GM12864 (cell line): ENCODE measurements around the gene RPL11.

Experiments
- DNase-seq: peaks from one replicate; pipeline ENCODE4 v3.0.0-alpha.2; 2011; ENCODE audit warnings: low read depth
- H3K4me3 ChIP-seq: 2 replicates; pipeline ENCODE4 v1.5.1; 2011; ENCODE audit warnings: mild to moderate bottlenecking, low read depth, low read length, control low read depth
- TF ChIP-seq, protein P1 (sequence below): IDR thresholded peaks from 2 replicates; pipeline ENCODE4 v1.5.1; 2011; ENCODE audit warnings: low read depth, mild to moderate bottlenecking, moderate library complexity, low read length, control low read depth, inconsistent platforms; ENCODE audit errors: missing control alignments

Gene RPL11

DNA sequence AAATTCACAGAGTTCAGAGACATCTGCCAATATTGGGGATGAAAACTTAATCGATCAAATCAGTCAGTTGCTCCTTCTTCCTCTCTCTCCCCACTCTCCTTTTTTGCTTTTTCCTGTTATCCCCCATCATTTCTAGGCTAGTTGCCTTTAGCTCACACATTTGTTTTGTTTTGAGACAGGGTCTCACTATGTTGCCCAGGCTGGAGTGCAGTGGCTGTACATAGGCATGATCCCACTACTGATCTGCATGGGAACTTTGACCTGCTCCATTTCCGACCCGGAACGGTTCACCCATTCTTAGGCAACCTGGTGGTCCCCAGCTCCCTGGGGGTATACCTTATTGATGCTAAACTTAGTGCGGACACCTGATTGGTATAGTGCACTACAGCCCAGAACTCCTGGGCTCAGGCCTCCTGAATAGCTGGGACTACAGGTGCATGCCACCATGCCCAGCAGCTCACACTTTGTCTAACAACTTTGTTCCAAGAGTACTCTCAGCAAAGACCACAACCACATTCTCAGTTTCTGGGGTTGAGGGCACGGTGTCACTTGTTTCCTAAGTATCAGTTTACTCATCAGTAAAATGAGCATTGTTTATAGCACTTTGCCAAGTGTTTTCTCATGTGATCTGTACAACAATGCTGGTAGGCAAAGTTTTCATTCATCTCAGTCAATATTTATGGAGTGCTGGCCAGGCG lies 45.0 kb downstream of the RPL11 start:
- no peak for DNase-seq
- no peak overlapping the region for H3K4me3 ChIP-seq
- TF ChIP-seq, protein P1, sequence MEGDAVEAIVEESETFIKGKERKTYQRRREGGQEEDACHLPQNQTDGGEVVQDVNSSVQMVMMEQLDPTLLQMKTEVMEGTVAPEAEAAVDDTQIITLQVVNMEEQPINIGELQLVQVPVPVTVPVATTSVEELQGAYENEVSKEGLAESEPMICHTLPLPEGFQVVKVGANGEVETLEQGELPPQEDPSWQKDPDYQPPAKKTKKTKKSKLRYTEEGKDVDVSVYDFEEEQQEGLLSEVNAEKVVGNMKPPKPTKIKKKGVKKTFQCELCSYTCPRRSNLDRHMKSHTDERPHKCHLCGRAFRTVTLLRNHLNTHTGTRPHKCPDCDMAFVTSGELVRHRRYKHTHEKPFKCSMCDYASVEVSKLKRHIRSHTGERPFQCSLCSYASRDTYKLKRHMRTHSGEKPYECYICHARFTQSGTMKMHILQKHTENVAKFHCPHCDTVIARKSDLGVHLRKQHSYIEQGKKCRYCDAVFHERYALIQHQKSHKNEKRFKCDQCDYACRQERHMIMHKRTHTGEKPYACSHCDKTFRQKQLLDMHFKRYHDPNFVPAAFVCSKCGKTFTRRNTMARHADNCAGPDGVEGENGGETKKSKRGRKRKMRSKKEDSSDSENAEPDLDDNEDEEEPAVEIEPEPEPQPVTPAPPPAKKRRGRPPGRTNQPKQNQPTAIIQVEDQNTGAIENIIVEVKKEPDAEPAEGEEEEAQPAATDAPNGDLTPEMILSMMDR, result no peak

DNA sequence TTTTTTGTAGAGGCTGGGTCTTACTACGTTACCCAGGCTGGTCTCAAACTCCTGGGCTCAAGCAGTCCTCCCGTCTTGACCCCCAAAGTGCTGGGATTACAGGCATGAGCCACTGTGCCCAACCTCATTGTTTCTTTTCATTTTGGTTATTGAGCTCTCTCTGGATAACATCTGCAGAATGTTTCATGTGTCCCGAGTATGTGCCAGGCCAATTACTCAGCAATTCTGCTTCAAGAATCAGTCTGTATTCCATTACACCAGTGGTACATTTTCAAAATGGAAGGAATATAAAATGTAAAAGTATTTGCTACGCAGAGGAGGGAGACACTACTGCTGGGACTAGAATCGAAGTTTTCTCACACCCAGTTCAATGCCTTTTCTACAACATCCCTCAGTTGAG lies 50.0 kb downstream of the RPL11 start:
- no peak for DNase-seq
- TF ChIP-seq, protein P1, result no peak

DNA sequence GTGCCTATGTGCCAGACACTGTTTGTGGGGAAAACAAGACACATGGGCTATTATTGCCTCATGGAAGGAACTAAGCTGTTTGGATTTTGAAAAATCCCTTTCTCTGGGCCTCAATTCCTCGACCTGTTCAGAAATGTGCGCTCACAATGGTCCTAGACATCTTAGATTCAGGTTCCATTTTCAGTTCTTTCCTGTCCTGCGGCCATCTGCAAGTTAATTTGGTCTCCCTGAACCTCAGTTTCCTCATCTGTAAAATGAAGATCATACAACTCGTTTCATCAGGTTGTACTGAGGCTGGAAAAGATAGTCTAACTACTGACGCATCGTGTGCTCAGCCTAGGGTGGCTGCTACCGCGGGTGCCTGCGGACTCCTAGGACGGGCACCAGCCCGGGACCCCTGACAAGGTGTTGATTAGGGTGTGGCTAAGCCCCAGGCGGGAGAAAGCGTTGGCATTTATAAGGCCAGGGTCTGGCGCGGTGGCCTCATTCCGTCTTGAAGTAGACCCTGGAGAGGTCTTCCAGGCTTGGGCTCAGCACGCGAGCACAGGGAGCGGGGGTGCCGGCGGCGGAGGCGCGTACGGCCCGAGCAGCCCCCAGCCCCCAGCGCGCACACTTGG lies 51.2 kb downstream of the RPL11 start:
- TF ChIP-seq, protein P1, result no peak
- H3K4me3 ChIP-seq, result peak overlapping the region; percentile 81
- DNase-seq, result no peak

More for the DNA sequence above, 50.0 kb downstream of the RPL11 start:
- H3K4me3 ChIP-seq, result no peak overlapping the region

DNA sequence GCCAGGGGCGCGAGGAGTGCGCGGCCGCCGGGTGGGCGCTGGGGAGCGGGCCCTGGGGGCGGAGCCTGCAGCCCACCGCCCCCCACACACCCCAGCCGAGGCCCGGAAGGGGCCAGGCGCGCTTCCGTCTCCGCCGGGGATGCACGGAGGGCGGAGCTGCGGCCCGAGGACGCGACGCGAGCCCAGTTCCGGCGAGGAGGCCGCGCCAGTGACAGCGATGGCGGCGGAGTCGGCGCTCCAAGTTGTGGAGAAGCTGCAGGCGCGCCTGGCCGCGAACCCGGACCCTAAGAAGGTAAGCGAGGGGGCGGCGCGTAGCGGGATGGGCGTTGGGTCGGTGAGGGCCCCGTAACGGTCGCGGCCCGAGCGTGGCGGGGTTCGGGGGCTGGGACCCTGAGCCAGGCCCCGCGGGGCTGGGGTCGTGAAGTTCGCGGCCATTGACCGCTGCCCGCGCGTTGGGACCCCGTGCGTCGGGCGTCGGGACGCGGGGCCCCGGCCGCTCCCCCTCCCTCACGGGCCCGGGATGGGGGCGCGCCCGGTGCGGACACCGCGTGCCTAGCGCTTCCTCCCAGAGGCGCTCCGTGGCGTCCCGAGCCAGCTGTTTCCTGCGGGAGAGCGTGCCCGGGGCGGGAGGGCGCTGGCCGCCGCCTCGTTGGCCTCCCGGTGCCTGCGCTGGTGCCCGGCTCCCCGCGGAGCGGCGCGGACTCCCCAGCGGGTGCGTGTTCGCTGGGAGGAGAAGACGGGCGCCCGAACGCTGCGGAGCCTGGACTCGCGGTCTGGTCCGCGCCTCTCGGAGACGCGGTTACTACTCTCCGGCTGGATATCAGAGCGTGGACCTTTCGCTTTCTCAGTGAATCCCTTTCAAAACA lies 51.9 kb downstream of the RPL11 start, which contains the start of gene ELOA:
TSS of gene ELOA (plus strand) at position 185 of the 866 bp plus-strand sequence. CDS start at position 218, 33 bp downstream.
- DNase-seq, result no peak
- TF ChIP-seq, protein P1, result no peak

DNA sequence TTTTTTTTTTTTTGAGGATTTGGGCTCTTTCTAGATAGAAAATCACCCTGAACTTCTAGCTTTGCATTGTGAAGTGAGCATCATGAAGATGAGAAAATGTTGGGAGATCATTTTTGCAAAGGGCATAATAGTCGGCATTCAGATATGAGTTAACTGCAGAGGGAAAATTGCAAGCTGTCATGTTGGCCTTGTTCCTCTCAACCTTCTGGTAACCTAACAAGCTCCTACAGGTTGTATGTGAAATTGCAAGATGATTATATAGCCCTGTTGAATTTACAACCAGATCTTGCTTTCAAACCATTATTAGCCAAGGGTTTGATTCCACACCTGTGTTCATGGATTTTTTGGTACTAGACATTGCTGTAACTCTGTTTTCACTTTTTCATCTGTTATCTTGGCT lies 53.9 kb downstream of the RPL11 start:
- DNase-seq, result no peak
- TF ChIP-seq, protein P1, result peak; percentile 65
- H3K4me3 ChIP-seq, result peak overlapping the region; percentile 81; the same call in 1 of the 2 replicates

More for the DNA sequence above, 51.9 kb downstream of the RPL11 start, which contains the start of gene ELOA:
- peak within 1 kb of the TSS; percentile 81 for H3K4me3 ChIP-seq
